Anterior cingulate cortex (tissue), 58 donors: ENCODE measurements around the gene ALKBH8.
"Not testable (repeated sequence)": the region's sequence is repeated elsewhere in the genome, so short reads cannot be mapped to it uniquely, and the experiment has no call there.

Experiments
- DNase-seq, 58 donors: peaks; one replicate each; lab custom pipeline; 2025; lab: John Stamatoyannopoulos, UW

Gene ALKBH8

DNA sequence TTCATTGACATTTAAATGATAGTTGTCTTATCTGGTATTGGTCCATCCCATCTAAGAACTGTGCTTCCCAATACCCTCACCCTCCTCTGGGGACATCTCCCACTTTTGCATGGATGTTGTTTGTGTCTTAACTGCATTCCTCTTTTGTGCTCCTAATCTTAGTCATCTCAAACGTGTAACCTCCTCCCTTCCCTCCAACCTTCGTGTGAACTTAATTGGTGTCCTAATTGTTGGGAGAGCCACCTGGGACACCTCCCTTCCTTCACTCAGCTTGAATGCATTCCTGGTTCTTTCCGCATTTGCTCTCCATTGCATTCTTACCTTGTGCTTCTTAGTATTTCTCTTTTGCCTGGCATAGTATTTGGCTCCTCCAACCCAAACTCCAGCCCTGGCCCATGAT, 15.6 kb upstream of the ALKBH8 start:
- no peak for DNase-seq

DNA sequence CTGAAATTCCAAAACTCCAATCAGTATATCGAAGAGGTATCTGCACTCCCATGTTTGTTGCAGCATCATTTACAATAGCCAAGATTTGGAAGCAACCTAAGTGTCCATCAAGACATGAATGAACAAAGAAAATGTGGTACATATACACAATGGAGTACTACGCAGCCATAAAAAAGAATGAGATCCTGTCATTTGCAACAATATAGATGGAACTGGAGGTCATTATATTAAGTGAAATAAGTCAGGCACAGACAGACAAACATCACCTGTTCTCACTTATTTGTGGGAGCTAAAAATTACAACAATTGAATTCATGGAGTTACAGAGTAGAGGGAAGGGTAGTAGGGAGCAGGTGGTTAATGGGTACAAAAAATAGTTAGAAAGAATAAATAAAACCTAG, 13.6 kb upstream of the ALKBH8 start:
- DNase-seq: not testable (repeated sequence)

DNA sequence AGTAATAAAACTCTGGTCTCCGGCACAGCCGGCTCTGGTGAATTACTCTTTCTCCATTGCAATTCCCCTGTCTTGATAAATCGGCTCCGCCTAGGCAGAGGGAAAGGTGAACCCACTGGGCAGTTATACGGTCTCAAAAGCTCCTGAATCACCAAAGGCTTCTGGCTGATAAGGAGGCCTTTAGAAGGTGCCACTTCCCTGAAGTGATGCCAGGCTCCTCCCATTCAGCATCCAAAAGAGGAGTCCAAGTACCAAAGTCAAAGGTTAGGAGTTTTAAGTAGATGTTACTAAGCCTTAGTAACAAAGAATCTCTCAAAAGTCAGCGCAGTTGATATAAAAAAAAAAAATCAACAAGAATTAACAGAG, 11.8 kb upstream of the ALKBH8 start:
- DNase-seq: no peak

DNA sequence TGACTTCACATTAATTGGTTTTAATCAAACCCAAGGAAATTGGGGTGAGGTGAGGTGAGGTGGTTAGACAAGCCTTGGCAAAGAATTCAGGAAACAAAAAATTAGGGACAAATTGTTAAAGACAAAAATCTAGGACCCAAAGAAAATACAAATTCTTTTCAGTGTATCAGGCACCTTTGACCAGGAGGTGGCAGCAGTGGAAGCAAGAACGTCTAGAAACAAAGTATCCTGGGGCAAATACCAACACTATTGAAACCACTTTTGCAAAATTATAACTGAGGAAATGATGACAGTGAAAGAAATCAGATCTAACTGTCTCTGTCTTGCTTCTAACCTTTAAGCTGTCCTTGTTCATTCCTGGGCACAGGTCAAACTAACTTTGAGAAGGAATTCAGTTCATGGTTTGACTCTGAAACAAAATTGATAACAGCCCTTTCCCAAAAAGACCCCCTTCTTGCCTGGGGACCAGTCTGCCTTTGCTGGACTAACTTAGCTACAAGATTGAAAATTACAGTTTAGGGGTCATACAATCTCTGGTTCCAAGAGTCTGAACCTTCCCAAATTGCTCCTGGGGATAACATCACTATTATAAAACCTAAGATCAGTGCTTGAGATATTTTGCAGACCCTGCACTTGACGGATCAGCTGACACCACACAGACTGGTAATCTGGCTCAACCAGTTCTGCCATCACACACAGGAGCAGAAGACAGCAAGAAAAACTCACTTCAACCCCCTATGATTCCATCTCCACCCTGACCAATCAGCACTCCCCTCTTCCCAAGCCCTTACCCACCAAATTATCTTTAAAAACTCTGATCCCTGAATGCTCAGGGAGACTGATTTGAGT, 11.2 kb upstream of the ALKBH8 start:
- DNase-seq: peak in 17 of 58 donors; percentile 3 to 68 (median 26)

DNA sequence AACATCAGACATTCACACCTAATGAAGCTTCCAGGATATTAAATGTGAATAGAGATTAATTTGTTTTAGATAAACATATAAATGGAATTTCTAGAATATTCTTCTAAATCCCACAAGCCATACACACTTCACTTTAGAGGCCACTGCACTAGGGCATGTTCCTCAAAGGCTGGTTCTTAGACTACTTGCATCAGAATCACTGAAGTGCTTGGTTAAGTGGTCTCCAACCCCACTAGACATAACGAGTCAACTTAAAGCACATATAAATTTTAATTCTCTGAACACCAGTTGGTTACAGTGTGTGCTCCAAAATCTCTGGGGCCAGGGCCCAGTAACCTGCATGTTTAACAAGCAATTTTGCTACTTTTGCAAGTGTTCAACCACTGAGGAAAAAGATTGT, 7.9 kb upstream of the ALKBH8 start:
- DNase-seq: no peak

DNA sequence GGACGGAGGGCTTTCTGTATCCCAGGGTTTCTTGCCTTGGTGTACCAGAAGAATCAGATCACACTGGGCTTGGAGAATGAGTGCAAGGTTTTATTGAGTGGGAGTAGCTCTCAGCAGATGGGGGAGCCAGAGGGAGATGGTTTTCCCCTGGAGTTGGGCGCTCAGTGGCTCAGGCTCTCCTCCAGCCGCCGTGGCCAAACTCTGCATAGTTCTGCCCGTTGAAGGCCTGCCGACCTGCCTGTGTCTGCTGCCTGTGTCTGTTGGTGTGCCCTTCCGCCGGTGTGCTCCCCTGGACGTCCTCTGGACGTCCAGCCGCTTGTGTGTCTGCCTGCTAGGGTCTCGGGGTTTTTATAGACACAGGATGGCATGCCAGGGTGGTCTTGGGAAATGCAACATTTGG, 4.5 kb upstream of the ALKBH8 start:
- no peak for DNase-seq

DNA sequence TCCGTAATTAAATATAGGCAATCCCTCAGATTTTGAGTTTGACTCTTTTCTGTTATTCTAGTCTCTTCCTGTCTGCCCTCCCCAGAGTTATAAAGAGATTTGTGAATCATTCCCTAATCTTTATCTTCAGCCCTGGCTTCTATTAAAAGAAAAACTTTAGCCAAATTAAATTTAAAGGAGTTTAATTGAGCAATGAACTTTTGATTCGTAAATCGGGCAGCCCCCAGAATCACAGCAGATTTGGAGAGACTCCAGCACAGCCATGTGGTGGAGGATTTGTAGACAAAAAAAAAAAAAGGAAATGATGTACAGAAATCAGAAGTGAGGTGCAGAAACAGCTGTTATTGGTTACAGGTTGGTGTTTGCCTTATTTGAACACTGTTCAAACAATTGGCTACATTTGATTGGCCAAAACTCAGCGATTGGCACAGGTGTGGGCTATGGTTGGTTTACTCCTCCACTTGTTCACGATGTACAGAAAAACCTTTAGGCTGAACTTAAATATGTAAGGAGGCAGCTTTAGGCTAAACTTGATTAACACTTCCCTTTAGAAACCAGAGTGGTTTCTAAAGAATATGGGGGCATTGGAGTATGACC, 2.3 kb upstream of the ALKBH8 start:
- DNase-seq: no peak

DNA sequence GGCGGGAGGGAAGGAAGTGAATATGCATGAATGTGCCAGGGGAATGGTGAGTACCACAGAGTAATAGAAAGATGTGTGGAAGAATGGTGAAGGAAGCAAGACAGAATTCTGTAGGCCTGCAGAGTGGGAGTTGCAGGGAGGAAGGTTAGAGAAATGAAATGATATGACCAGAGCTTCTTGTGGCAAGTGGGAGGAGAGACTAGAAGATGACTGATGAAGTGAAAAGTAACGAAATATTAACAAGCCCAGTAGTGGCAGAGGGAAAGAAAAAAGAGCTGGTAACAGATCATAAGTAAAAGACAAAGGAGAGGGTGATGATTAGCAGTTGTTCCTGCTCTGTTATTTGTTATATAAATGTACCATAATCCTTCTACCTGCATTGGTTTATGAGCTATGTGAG, 1.0 kb upstream of the ALKBH8 start:
- DNase-seq: no peak

DNA sequence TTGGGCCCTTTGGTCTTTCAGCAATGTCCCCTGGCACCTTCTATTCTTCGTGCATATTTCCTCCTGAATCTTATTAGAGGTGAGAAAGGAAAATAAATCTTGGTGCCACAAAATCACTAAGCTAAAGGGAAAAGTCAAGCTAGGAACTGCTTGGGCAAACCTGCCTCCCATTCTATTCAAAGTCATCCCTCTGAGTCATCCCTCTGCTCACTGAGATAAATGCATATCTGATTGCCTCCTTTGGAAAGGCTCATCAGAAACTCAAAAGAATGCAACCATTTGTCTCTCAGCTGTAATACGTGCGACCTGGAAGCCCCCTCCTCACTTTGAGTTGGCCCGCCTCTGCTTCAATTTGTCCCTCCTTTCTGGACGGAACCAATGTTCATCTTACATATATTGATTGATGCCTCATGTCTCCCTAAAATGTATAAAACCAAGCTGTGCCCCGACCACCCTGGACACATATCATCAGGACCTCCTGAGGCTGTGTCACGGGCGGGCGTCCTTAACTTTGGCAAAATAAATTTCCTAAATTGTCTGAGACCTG, 493 bp upstream of the ALKBH8 start:
- DNase-seq: not testable (repeated sequence)

DNA sequence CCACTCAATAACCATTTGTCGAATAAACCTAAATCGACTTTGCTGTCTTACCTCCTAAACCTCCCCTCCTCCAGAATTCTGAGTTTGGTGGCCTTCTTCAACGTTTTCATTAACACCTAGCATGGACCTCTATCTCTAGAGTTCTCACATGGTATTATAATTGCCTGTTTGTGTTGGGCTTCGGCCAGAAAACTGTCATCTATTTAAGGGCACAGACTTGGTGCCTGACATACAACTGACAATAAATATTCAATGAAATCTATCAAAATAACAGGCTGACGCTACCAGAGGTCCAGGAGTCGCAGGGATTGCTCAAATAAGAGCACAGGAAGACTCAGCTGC, 687 bp downstream of the ALKBH8 start:
- DNase-seq: peak in 1 of 58 donors; percentile 67

DNA sequence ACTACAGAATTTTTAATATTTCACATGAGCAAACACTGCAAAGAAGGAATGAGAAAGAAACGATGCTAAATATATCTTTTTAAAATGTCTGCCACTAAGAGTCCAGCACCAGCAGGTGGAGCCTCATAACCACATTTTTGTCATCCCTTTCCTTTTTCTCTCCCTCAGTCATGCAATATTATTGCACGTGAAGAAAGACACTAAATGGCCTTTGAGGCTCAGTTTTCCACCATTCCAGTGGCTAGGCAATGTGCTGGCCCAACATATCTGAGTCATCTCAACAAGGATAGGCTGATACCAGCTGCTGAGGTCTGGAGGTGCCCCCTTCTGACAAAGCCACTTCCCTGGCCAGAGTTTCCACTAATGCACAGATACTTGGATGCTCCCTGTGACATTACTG, 1.8 kb downstream of the ALKBH8 start:
- peak in 19 of 58 donors; percentile 2 to 45 (median 17) for DNase-seq

DNA sequence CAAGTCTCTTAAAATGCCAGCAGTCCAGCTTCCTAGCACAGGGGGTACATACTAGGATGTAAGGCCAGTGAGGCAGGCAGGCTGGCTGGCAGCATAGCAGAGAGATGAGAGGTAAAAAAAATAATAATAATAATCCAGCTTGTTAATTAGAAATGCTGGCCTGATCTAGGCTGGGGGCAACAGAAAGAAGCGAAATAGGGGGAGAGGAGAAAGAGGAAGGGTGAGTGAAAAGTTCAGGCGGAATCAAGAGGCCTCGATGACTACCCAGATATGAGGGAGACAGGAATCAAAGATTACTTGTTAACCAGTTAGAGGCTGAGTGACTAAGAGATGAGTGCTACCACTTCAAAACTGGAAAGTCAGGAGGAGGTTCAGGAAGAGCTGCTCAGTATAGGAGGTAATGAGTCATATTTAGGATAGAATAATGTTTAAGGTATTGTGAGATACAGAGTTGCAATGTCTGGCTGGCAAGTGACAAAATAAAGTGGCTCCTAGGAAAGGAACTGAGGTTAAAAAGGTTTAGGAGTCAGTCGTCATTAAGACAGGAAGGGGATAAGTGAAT, 2.8 kb downstream of the ALKBH8 start:
- DNase-seq: no peak

DNA sequence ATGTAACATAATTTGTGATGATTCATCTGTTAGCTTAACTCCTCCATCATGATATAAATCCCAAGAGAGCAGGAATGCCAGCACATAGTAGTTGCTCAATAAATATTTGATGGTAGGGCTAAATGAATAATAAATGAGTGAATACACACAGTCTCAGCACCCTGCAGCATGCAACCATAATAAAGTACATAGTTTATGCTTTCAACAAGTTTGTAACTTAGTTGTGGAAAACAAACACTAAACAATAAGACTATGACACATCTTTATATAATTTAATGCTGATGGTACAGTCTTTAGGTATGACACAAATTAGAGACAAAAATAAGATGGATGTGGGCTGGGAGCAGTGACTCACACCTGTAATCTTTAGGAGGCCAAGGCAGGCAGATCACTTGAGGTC, 3.8 kb downstream of the ALKBH8 start:
- no peak for DNase-seq

DNA sequence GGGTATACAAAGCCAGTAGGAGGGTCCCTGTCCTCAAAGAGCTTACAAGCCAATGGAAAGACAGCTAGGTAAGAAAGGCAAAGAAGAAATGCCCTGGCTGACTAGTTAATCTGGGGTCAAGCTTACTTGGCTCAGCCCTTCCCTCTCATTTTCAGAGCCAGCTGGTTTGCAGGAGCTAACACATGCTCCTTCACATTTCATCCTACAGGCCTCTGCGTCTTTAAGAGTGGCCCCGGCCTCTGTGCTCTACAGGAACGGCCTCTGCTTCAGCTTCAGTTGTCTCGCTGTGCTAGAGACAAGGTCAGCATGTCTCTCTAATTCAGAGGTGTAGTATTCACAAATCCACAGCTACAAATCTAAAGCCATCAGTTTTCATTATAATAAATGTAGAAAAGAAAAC, 15.2 kb downstream of the ALKBH8 start:
- DNase-seq: no peak

DNA sequence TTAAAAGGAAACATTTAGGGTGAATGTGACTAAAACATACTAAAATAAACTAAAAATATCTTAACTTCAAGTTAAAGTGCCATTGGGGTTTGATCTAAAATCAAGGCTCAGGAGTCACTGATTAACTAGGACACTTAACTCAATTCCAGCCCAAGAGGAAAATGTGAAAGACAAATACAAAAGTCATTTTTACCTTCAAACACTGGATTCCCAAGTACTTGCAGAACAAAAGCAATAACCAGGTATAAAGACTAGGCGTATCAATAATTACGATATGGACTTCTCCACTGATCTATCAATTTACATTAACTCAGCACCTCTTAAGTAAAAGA, 15.6 kb downstream of the ALKBH8 start:
- no peak for DNase-seq

DNA sequence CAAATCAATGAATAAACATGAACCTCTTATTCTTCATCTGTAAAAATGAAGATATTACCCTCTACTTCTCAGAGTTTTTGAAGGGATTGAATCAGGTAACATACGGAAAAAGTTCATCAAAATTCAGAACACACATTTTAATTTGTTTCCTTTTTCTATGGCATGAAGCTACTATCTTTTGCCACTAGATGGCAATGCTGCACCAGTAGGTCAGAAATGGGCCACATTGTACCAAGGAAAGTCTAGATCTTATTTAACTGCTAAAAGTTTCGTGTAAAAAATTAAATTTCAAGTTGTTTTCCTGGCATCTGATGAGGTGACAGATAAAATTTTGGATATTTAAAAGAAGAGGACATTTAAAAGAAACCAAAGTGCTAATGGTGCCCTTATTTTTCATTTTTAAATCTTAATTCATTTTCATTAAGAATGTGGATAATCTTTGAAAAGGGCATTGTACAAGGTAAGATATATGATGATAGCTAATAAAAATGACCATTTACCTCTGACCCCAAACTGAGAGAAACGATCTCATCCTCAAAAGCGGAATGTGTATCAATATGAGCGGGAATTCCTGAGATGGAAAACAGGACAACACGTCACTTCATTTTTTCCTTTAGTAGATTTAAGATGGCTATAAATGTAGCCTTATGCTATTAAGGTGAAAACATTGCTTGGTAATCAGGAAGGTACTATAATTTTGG, 16.1 kb downstream of the ALKBH8 start:
- peak in 5 of 58 donors; percentile 2 to 32 (median 6) for DNase-seq

DNA sequence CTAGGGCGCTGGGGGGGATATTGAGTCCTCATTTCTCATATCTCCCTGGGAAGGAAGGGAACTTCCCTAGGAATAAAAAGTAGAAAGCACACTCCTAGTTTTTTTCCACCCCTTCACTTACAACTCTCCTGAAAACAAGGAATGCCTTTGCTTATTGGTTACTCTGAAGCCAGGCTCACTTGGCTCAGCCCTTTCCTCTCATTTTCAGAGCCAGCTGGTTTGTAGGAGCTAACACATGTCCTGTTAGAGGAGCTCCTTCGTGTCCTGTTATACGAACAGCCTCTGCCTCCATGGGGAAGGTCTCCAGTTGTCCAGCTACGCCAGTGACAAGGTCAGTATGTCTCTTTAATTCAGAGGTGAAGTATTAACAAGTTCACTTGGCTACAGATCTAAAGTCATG, 17.6 kb downstream of the ALKBH8 start:
- DNase-seq: no peak

DNA sequence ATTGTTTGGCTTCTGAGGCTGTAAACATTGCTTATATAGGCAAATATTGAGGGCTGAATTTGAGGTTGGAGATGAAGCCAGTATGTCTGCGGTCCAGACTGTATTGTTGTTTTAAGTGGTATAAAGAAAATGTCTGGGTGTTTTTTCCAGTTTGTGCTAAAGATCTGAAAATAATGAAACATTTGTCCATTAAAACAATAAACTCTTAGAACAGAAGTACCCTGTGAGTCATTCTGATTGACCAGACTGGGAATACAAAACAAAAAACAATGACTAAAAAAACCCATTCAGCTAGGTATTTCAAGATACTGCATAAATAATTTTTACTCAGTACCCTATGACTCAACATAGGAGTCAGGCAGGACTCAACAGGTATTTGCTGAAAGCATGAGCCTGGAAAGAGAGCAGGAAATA, 20.4 kb downstream of the ALKBH8 start:
- DNase-seq: no peak

DNA sequence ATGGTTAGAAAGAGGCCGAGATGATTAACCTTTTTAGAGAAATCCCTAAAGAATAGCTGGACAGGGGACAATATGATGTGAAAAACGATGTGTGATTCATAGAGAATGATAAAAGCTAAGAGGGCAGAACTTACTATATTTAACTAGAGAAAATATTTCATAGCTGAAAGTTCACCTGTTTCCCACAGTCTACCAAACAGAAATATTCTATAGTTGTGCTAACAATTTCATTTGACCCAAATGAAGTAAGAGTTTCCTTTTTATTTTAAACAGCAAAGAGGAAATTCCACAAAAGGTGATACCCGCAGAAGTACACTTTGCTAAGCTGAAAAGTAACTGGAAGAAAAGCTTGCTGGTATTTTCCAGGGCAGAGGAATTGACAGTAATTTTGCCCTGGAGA, 26.7 kb downstream of the ALKBH8 start:
- no peak for DNase-seq

DNA sequence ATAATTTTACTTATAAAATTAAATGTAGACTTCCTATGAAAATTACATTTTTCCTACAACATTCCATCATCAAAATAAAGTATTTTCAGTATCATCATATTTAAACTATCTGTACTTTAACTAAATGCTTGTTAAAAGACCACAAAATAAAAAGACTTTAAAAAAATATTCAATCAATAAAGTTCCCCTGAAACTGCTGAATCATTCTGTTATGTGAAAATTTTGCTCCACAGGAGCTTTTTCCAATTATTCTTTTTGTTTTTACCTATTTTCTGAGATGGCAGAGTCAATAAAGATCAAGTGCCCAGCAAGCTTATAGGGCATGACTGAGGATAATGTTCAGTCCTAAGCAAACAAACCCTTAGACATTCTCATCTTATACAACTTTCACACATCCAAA, 27.3 kb downstream of the ALKBH8 start:
- DNase-seq: no peak

DNA sequence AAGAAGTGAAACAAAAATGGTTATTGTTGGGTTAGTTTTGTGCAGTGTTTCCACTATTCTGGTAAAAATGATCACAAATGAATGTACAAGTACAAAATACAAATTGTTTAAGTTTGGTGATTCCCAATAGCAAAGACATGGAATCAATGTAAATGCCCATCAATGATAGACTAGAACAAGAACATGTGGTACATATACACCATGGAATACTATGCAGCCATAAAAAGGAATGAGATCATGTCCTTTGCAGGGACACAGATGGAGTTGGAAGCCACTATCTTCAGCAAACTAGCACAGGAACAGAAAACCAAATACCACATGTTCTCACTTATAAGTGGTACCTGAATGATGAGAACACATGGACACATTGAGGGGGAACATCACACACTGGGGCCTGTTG, 28.4 kb downstream of the ALKBH8 start:
- DNase-seq: not testable (repeated sequence)
